NOMO-1 treated with dmso at 0.1 percent for 144 hours (cell line): ENCODE measurements around the gene LONP1.
"Not testable (repeated sequence)": the region's sequence is repeated elsewhere in the genome, so short reads cannot be mapped to it uniquely, and the experiment has no call there.

ENCODE experiments used
- DNase-seq: peaks from one replicate; lab custom pipeline; 2025; ENCODE audit not compliant: unreplicated experiment; lab: John Stamatoyannopoulos, UW

Gene LONP1

DNA sequence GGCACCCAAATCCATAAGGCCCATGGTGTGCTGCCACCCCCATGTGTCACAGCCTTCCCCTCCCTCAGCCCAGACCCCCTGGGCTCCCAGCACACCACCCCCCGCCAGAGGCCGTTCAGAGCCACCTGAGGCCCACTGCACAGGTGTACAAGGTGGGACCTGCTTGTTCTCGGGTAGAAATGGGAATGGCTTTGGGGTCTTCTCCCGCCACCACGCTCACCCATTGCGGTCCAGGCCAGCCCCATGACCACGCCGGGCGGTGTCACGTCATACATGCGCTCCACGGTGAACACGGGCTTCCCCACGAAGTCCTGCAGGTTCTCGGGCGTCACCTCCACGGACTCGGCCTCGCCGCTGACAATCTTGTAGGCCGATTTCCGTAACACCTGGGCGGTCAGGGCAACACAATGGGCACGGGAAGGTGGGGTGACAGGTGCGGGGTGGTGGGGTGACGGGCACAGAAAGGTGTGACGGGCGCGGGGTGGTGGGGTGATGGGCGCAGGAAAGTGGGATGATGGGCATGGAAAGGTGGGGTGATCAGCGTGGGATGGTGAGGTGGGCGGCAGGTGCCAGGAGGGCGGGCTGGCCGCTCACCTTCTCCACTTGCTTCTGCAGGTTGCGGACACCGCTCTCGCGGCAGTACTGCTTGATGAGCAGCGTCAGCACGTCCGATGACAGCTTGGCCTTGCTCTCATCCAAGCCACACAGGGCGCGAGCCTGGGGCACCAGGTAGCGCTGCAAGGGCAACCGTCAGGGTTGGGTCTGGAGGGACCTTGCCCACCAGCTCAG lies 25.6 kb downstream of the LONP1 start:
- DNase-seq, result no peak

DNA sequence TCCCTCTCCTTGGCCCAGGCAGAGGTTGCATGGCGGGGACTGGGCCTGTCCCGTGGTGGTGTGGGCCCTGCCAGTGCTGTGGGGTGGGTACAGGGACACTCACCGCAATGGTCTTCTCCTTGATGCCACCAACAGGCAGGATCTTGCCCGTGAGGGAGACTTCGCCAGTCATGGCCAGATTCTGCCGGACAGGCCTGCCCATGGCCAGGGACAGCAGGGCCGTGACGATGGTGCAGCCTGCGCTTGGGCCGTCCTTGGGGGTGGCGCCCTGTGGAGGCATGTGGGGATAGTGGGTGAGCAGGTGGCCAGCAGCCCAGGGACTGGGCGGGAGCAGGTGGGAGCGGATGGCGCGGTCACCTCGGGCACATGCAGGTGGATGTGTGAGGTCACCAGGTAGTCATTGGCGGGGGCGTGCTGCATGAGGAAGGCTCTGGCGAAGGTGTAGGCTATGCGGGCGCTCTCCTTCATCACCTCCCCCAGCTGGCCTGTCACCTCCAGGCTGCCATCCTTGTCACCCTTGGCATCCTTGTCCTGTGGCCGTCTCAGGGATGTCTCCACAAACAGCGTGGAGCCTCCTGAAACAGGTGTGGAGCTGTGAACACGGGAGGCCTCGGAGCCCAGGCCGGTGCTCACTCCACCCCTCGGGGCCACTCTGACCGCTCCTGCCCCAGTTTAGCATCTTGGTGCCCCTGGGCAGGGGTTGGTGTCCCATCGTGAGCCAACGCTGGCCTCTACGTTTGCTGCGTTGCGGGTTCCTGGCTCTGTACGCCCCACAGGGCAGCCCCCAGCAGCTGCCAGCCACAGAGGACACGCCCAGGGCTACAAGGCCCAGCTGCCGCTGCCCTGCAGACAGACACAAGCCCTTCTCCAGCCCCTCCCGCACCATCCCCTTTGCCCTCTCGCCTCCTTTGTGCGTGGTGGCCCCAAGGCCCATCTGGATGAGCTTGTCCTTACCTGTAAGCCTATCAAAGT lies 26.5 kb downstream of the LONP1 start:
- DNase-seq, result no peak

DNA sequence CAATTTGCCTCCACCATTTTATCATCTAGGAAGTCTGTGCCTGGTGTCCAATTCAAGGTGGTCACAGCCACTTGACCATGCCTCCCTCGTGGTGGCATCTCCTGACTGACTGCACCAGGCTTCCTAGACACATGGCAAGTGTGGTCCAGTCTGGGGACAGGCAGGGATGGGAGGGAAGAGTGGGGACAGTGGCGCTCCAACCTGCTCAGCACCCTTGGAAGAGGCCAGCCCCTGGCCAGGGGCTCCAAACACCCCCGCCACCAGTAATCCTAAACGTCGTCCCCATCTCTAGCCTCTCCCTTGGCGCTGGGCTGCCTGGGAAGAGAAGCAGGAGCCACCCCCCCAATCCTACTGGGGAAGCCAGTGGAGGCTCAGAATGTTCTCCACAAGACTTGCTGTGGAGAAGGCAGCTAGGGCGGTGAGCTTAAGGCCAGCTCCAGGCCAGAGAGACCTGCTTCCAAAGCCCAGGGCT lies 27.2 kb downstream of the LONP1 start:
- no peak for DNase-seq

DNA sequence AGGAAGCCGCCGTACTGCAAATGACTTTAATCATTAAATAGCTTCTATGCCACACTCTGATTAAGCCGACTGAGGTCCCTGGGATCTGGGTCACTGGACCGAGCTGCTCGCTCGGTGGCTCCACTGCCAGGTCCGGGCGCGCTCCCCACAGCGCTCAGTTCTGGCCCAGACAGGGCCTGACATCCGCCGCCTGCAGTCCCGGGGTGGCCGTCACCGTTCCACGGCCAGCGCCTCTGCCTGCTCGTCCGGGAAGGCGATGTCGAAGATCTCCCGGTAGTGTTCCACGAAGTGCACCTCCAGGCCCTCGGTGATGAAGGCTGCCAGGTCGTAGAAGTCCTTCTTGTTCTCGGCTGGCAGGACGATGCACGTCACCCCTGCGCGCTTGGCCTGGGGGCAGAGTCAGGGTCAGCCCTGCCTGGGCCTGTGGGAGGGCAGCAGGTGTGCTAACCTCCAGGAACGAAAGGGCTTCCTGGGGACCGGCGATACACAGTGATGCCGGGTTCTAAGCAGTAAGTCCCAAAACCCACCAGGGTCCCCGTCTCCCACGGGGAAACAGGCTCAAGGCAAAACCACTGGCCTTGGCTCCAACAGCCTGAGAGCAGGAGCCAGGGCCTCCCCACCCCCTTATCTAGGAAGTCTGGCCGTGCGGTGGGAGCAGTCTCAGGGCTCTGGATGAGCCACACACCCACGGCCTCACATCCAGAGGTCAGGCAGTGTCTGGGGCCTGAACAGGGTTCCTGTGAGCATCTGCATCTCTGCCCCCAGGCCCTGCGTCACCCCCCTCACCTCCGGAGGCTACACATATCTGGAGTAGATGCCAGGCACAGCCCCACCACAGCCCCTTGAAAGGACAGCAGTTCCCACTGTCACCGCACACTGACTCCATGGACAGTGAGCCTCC lies 27.9 kb downstream of the LONP1 start:
- DNase-seq, result no peak

DNA sequence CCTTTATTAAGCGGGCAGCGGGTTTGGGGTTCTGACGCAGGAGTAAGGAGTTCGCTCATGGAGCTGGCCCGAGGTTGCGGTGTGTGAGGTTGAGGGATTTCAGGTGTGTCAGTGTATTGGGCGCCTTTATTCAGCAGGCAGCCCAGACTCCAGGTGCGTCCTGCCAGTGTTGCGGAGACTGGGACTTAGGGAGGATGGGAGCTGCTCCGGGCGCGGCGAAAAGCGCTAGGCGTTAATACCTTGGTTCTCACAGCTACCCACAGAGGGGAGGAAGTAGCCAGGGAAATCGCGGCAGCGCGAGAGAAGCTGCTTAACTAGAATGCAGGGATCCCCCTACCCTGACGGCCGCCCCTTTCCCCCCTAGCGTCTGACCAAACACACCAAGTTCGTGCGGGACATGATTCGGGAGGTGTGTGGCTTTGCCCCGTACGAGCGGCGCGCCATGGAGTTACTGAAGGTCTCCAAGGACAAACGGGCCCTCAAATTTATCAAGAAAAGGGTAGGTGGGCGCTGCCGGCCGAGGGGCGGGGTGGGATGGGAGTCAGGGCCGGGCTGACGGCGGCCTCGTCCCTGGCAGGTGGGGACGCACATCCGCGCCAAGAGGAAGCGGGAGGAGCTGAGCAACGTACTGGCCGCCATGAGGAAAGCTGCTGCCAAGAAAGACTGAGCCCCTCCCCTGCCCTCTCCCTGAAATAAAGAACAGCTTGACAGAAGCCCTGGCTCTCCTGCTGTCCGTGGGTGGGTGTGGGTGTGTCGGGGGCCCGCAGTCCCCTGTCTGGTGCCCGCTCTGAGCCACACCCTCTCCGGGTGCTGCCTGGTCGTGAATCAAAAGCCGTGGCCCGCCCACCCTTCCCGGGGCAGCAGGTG lies 28.8 kb downstream of the LONP1 start:
- DNase-seq, result no peak

DNA sequence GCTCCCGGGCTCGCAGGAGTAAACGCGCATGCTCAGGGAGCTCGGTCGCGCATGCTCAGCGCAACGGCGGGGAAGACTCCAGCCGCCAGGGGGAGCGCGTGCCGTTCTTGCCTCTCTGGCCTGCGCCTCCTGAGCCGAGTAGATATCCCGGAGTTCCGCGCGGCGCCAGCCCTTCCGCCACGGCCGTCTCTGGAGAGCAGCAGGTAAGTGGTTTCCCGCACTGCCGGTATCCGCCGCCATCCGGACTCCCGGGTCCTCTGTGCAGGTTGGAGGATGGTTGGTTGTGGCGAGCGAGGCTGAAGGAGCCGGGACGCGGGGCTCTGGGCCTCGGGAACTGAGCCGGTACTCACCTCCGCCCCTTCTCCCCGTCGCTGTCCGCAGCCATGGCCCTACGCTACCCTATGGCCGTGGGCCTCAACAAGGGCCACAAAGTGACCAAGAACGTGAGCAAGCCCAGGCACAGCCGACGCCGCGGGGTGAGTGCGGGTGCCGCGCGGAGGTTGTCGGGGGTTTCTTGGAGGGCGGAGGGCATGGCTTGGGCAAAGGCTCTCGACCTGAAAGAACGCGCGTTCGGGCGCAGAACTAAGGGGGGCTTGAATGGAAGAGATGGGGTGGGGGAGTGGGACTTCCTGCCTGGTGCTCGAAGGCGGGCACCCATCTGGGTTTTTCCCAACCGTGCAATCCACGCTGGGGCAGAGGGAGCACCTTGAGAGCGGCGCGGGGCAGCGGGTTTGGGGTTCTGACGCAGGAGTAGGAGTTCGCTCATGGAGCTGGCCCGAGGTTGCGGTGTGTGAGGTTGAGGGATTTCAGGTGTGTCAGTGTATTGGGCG lies 29.6 kb downstream of the LONP1 start, which contains the start of gene RPL36:
TSS of gene RPL36 (plus strand) at position 171 of the 830 bp plus-strand sequence. CDS start at position 384, 213 bp downstream.
- DNase-seq, result peak; percentile 94

DNA sequence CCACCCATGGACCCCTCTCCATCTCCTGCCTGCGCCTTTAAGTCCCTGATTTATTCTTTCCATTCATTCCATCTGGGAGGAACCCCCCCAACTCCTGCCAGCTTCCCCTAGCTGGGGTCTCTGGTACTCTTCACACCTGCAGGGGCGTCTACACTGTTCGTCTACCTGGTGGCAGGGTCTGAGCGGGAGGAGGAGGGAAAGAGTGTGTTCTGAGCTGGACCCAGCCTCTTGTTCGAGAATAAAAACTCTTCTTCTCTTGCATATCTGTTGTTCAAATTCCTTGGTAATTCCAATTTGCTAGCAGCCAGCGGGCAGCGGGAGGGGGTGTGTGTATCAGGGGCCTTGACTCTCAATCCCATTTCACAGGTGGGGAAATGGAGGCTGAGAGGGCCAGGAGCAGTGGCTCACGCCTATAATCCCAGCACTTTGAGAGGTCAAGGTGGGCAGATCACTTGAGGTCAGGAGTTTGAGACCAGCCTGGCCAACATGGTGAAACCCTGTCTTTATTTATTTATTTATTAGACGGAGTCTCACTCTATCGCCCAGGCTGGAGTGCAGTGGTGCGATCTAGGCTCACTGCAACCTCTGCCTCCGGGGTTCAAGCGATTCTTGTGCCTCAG lies 31.6 kb downstream of the LONP1 start:
- DNase-seq, result not testable (repeated sequence)

DNA sequence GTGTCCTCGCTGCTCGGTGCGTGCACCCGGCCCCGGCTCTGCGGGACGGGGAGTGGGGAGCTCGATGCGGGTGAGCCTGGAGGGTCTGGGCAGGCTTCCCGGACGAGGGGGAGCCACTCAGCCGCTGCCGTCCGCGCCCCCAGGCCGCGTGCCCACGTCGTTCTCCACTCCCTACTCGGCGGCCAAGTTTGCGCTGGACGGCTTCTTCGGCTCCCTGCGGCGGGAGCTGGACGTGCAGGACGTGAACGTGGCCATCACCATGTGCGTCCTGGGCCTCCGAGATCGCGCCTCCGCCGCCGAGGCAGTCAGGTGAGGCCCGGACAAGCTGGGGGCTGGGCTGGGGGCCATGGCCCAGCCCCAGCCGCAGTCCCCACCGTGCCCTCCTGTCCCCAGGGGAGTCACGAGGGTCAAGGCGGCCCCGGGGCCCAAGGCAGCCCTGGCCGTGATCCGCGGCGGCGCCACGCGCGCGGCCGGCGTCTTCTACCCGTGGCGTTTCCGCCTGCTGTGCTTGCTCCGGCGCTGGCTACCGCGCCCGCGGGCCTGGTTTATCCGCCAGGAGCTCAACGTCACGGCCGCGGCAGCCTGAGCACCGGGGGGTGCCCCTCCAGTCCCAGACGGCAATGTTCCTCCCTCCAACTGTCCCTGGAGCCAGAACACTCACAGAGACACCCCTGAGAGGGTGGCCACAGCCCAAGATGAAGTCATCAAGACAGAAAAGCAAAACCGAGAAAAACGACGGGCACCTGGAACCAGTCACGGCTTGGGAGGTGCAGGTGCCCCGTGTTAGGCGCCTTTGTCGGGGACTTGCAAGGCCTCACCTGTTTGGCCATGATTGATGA lies 32.4 kb downstream of the LONP1 start:
- DNase-seq, result no peak

DNA sequence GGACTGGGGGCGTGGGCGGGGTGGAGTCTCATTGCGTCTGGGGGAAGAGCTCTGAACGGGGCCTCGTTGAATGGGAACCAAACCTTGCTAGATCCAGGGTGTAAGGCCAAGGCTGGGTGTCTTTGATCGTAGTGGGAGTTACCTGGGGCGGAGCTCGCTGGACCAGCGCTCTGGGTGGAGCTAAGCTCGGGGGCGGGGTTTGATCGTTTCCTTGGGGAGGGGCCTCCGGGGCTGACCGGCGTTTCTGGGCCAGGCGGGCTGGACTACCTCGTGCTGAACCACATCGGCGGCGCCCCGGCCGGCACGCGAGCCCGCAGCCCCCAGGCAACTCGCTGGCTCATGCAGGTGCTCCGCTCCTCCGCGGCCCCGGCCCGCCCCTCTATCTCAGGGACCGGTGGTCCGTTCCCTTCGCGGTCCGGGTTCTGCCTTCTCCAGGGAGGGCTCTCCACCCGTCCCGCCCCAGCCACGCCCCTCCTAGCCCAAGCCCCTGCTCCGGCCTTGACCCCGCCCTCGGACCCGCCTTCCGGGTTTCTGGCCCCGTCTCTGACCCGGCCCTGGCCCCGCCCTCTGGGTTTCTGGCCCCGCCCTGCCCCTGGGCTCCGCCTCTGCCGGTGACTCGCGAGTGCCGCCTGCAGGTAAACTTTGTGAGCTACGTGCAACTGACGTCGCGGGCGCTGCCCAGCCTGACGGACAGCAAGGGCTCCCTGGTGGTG lies 33.1 kb downstream of the LONP1 start:
- peak; percentile 88 for DNase-seq

DNA sequence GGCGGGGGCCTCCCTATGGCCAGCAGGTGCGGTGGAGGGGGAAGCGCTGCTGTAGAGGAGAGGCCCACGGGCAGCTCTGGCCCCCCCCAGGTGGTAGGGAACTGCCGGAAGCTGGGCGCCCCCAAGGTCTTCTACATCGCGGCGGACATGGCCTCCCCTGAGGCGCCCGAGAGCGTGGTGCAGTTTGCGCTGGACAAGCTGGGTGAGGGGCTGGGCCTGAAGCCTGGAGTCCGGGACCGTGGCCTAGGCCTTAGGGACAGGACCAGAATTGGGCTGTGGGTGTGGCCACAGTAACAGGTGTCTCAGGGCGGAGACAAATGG lies 33.7 kb downstream of the LONP1 start:
- no peak for DNase-seq

DNA sequence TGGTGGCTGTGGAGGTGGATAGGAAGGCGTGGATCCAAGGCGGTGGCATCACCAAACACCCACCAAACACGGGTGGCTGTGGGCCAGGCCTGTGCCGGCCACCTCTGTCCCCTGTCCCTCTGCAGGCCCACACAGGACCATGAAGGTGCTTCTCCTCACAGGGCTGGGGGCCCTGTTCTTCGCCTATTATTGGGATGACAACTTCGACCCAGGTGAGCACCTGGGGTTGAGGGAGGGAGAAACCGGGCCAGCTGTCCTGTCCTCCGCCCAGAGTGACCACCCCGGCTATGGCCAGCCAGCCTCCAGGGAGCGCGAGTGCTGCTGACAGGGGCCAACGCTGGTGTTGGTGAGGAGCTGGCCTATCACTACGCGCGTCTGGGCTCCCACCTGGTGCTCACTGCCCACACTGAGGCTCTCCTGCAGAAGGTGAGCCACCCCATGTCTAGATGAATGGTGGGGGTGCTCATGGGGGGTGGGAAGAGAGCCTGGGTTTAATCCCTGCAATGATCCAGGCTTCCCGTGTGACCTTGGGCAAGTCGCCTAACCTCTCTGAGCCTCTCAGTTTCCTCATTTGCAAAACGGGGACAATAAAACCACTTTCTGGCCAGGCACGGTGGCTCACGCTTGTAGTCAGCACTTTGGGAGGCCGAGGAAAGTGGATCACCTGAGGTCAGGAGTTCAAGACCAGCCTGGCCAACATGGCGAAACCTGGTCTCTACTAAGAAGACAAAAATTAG lies 35.1 kb downstream of the LONP1 start:
- DNase-seq, result no peak

DNA sequence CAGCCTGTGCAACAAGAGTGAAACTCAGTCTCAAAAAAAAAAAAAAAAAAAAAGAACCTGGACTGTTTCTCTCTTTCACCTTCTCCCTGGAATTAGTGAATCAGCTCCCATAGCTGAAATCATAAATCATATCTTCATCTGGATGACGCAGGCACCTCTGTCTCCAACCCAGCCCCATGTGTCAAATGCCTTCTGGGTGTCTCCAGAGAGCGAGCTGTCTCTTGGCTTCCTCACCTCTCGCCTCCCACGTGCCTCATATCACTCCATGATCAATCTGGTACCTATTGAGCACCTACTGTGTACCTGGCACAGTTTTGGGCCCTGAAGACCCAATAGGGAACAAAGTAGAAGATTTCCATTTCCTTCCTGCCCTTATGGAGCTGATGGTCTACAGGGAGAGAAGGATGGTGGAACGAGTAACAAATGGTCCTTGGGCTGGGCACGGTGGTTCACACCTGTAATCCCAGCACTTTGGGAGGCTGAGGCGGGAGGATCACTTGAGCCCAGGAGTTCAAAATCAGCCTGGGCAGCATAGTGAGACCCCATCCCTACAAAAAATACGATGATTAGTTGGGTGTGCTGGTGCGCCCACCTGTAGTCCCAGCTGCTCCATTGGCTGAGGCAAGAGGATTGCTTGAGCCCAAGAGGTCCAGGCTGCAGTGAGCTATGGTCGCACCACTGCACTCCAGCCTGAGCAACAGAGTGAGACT lies 36.6 kb downstream of the LONP1 start:
- no peak for DNase-seq

DNA sequence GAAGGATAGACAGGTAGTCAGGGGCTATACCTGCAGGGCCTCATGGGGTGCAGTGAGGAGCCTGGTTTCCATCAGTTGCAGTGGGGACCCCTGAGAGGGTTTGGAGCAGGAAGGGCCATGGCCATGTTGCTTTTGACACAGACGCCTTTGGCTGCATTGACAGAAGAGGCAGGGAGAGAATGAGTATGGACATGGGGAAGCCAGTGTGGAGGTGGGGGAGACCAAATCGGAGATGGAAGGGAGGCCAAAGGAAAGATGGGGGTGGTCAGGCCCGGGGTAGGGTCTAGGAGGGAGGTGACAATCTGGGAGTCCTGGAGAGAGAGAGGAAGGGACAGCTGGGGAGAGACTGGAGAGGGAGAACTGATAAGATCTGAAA lies 37.9 kb downstream of the LONP1 start:
- no peak for DNase-seq

DNA sequence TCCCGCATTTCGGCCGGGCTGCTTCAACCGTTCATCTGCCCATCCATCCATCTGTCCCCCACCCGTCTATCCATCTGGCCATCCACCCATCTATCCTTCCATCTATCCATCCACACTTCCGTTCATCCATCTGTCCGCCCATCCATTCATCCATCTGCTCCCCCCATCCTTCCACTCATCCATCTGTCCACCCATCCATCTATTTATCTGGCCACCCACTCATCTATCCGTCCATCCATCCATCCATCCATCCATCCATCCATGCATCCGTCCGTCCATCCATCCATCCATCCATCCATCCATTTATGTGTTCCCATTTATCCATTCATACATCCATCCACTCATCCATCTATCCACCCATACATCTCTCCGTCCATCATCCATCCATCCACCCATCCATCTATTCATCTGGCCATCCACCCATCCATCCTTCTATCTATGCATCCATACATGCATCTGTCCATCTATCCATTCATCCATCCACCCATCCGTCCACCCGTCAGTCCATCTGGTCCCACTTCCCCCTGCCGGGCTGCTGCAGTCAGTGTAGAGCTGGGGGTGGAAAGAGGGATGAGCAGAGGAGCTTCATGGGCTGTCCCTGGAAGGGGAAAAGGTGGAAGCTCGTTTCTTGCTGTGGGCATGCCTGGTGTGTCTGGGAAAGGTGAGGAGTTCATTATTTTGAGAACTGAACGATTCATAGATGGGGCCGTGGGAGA lies 38.4 kb downstream of the LONP1 start:
- no peak for DNase-seq
